PC-3 (cell line): ENCODE measurements around the gene LTC4S. TPM values are rescaled to one million over a fixed set of nuclear protein-coding genes. Genes with fewer than 3 reads are reported as not detected.

Source experiments
- ATAC-seq: fragments of 200-7000 bp; cut with Tn5 transposase; 2 replicates; pipeline ENCODE4 v1.9.1; 2020; ENCODE audit warnings: mild to moderate bottlenecking, moderate library complexity
- BruUV-seq: library from RNA; stranded (reverse); fragments of 400-500 nt; replicated peaks from 2 replicates; lab custom pipeline; 2021; lab: Mats Ljungman, UMichigan
- CTCF ChIA-PET: fragments of 300-600 bp; sonication (Branson Sonifier 250); formaldehyde crosslinking; loops from one replicate; lab custom pipeline; 2022; ENCODE audit warnings: antibody characterized with exemption; lab: Charles Lee
- POLR2A ChIA-PET: fragments of 300-600 bp; sonication (Branson Sonifier 250); formaldehyde crosslinking; loops from one replicate; lab custom pipeline; 2022; ENCODE audit warnings: antibody characterized with exemption; ENCODE audit not compliant: unreplicated experiment; lab: Charles Lee
- DNase-seq: peaks from one replicate; pipeline ENCODE4 v3.0.0-alpha.2; 2015
- H2AFZ ChIP-seq: fragments of 300-600 bp; sonication (generic); 2 replicates; pipeline ENCODE4 v1.6.0; 2016; ENCODE audit warnings: antibody characterized with exemption, low read length
- H3F3A ChIP-seq: fragments of 300-600 bp; sonication (generic); one replicate; pipeline ENCODE4 v1.6.0; 2017; ENCODE audit warnings: antibody characterized with exemption, low read length, control low read depth, mild to moderate bottlenecking; ENCODE audit not compliant: unreplicated experiment
- H3K27ac ChIP-seq: fragments of 300-600 bp; sonication (generic); 2 replicates; pipeline ENCODE4 v1.5.1; 2016; ENCODE audit warnings: mild to moderate bottlenecking, low read length
- H3K27me3 ChIP-seq: fragments of 300-600 bp; sonication (generic); 2 replicates; pipeline ENCODE4 v1.6.1; 2016; ENCODE audit warnings: low read length, mixed read lengths
- H3K36me3 ChIP-seq: fragments of 300-600 bp; sonication (generic); 2 replicates; pipeline ENCODE4 v1.6.1; 2016; ENCODE audit warnings: low read depth, mixed run types, low read length, mixed read lengths
- H3K4me1 ChIP-seq: fragments of 300-600 bp; sonication (generic); 2 replicates; pipeline ENCODE4 v1.5.1; 2016; ENCODE audit warnings: low read length; ENCODE audit not compliant: insufficient read depth
- H3K4me2 ChIP-seq: fragments of 300-600 bp; sonication (generic); 2 replicates; pipeline ENCODE4 v1.6.0; 2016; ENCODE audit warnings: low read length
- H3K4me3 ChIP-seq: fragments of 300-600 bp; sonication (generic); 2 replicates; pipeline ENCODE4 v1.5.1; 2016; ENCODE audit warnings: mild to moderate bottlenecking, low read length, mixed read lengths
- H3K79me2 ChIP-seq: fragments of 300-600 bp; sonication (generic); 2 replicates; pipeline ENCODE4 v1.6.1; 2017; ENCODE audit warnings: low read length, mixed read lengths
- H3K9ac ChIP-seq: fragments of 300-600 bp; sonication (generic); 2 replicates; pipeline ENCODE4 v1.6.0; 2016; ENCODE audit warnings: mild to moderate bottlenecking, low read length
- H3K9me2 ChIP-seq: fragments of 300-600 bp; sonication (generic); replicated peaks from 2 replicates; pipeline ENCODE4 v1.6.1; 2016; ENCODE audit warnings: mixed run types, low read length, mixed read lengths
- H3K9me3 ChIP-seq: fragments of 300-600 bp; sonication (generic); 2 replicates; pipeline ENCODE4 v1.6.1; 2016; ENCODE audit warnings: low read length, mixed read lengths
- H4K20me1 ChIP-seq: fragments of 300-600 bp; sonication (generic); 2 replicates; pipeline ENCODE4 v1.6.1; 2016; ENCODE audit warnings: low read length, mixed read lengths
- CTCF ChIP-seq: fragments of 300-600 bp; sonication (generic); conservative IDR thresholded peaks from 2 replicates; pipeline ENCODE4 v1.5.1; 2017; ENCODE audit warnings: antibody characterized with exemption, low read depth, mild to moderate bottlenecking, low read length
- EZH2 ChIP-seq: fragments of 300-600 bp; sonication (generic); IDR thresholded peaks from one replicate; pipeline ENCODE4 v1.6.1; 2017; ENCODE audit warnings: antibody characterized with exemption, mild to moderate bottlenecking, low read length; ENCODE audit not compliant: unreplicated experiment
- EZH2phosphoT487 ChIP-seq: fragments of 300-600 bp; sonication (generic); IDR thresholded peaks from 2 replicates; pipeline ENCODE4 v1.6.1; 2018; ENCODE audit warnings: mild to moderate bottlenecking, antibody characterized with exemption, low read length, borderline replicate concordance
- intact Hi-C: fragments of 100-400 bp; cut with micrococcal nuclease; formaldehyde crosslinking; loops from 2 replicates; pipeline ENCODE4 v1.9.0; 2023
- total RNA-seq: library from RNA; depleted of rRNA; stranded (reverse); fragments of >200 nt; gene quantifications from 2 replicates; pipeline ENCODE4 v1.2.3, GENCODE V29; 2014

LTC4S gene
- total RNA-seq, 1 experiment from 2014 or later: 1.5 TPM

DNA sequence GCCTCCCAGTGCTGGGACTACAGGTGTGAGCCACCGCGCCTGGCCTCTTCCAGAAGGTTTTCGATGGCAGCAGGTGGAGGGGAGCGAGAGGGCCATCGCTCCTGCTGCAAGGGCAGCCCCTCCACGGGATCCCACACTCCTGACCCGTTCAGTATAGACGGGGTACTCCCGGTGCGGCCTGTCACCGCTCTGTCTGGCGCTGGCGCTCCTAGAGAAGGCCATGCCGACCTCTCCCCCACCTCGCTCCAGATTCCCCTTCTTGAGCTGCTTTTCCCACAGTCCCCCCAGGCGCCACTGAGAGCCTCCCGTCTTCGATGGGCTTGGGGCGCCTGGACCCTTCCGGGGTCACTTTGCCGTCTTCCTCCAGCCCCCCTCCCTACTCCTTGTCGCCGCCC is 22.6 kb downstream of the LTC4S start:
- no peak overlapping the region for H3K27ac ChIP-seq
- H4K20me1 ChIP-seq: peaks cover 5% of the 10 kb centered on the region
- H3K36me3 ChIP-seq: no peaks in the 10 kb centered on the region
- no peaks in the 10 kb centered on the region for H3K9me2 ChIP-seq
- TF ChIP-seq EZH2phosphoT487 (no peak), EZH2 (no peak), CTCF (no peak)
- POLR2A ChIA-PET: no interaction called here
- peaks cover 12% of the 10 kb centered on the region for H3K79me2 ChIP-seq
- H3F3A ChIP-seq: no peaks in the 10 kb centered on the region
- no TSS peak for BruUV-seq
- no peak overlapping the region for H3K4me3 ChIP-seq
- ATAC-seq: no peak
- H3K9me3 ChIP-seq: no peaks in the 10 kb centered on the region
- CTCF ChIA-PET: no interaction called here
- DNase-seq: no peak
- H3K27me3 ChIP-seq: no peaks in the 10 kb centered on the region
- H3K4me1 ChIP-seq: peaks cover 26% of the 10 kb centered on the region
- no peak overlapping the region for H3K4me2 ChIP-seq
- no peak overlapping the region for H2AFZ ChIP-seq
- intact Hi-C loops: no loop called here
- H3K9ac ChIP-seq: no peak overlapping the region

GRCh38 chr5:179816796-179817469 is 23.1 kb downstream of the LTC4S start:
- H3K27me3 ChIP-seq: no peaks in the 10 kb centered on the region
- no peak overlapping the region for H2AFZ ChIP-seq
- ATAC-seq: no peak
- TF ChIP-seq CTCF (no peak), EZH2phosphoT487 (no peak), EZH2 (no peak)
- no peak for DNase-seq
- H3K4me3 ChIP-seq: no peak overlapping the region
- BruUV-seq: no TSS peak
- H4K20me1 ChIP-seq: peaks cover 11% of the 10 kb centered on the region
- ChIA-PET CTCF (no interaction called here), POLR2A (no interaction called here)
- no peaks in the 10 kb centered on the region for H3K9me3 ChIP-seq
- no peaks in the 10 kb centered on the region for H3K9me2 ChIP-seq
- H3K9ac ChIP-seq: no peak overlapping the region
- no peak overlapping the region; the same call in 1 of the 2 replicates for H3K27ac ChIP-seq
- intact Hi-C loops: no loop called here
- no peak overlapping the region for H3K4me2 ChIP-seq
- H3K36me3 ChIP-seq: no peaks in the 10 kb centered on the region
- no peaks in the 10 kb centered on the region for H3F3A ChIP-seq
- H3K79me2 ChIP-seq: peaks cover 17% of the 10 kb centered on the region
- peaks cover 28% of the 10 kb centered on the region for H3K4me1 ChIP-seq

- TF ChIP-seq CTCF: no peak
- H3K4me1 ChIP-seq: peaks cover 33% of the 10 kb centered on the region
- POLR2A ChIA-PET: no interaction called here
- H3F3A ChIP-seq: no peaks in the 10 kb centered on the region
- H3K9me3 ChIP-seq: no peaks in the 10 kb centered on the region
- no peaks in the 10 kb centered on the region for H3K36me3 ChIP-seq
- no peak for DNase-seq
- H3K9me2 ChIP-seq: no peaks in the 10 kb centered on the region
- no peak overlapping the region for H3K4me2 ChIP-seq
- intact Hi-C loops: no loop called here
- ATAC-seq: no peak
- H2AFZ ChIP-seq: no peak overlapping the region
- H3K4me3 ChIP-seq: no peak overlapping the region
- H3K27me3 ChIP-seq: no peaks in the 10 kb centered on the region
- BruUV-seq: no TSS peak
- no peak overlapping the region; the same call in 1 of the 2 replicates for H3K9ac ChIP-seq
- peak overlapping the region; percentile 96 for H3K27ac ChIP-seq
- H4K20me1 ChIP-seq: peaks cover 16% of the 10 kb centered on the region
- peaks cover 22% of the 10 kb centered on the region for H3K79me2 ChIP-seq
- CTCF ChIA-PET: no interaction called here
These were observed 23.7 kb downstream of the LTC4S start for GRCh38 chr5:179817470-179817840.
